Urinary bladder (tissue), 4 donors: ENCODE data around the gene CDC45. TPM values are rescaled to one million over a fixed set of nuclear protein-coding genes. Genes with fewer than 3 reads are reported as not detected.
"Not testable (repeated sequence)": the region's sequence is repeated elsewhere in the genome, so short reads cannot be mapped to it uniquely, and the experiment has no call there.

Experiments
- DNase-seq: peaks from one replicate; pipeline ENCODE4 v3.0.0-alpha.2; 2015; ENCODE audit errors: extremely low spot score
- H3K27ac ChIP-seq: one replicate; pipeline ENCODE4 v1.5.1; 2013; ENCODE audit warnings: low read depth, mild to moderate bottlenecking, moderate library complexity
- H3K36me3 ChIP-seq: one replicate; pipeline ENCODE4 v1.6.1; 2013; ENCODE audit warnings: mild to moderate bottlenecking, moderate library complexity; ENCODE audit not compliant: insufficient read depth
- H3K4me1 ChIP-seq: one replicate; pipeline ENCODE4 v1.6.1; 2013; ENCODE audit warnings: mild to moderate bottlenecking, moderate library complexity; ENCODE audit not compliant: insufficient read depth
- H3K4me3 ChIP-seq: one replicate; pipeline ENCODE4 v1.5.1; 2013; ENCODE audit warnings: low read depth, low read length
- WGBS: extraction: QIAGEN DNeasy Blood & Tissue Kit; methylation state at CpG from one replicate; pipeline ENCODE4 v1.1.7; 2013; 5-methylcytosine and 5-hydroxymethylcytosine counted together
- polyA plus RNA-seq: library from polyadenylated mRNA; stranded (reverse); fragments of 200-250 nt; gene quantifications from one replicate; pipeline ENCODE4 v1.2.3, GENCODE V29; 2013
- total RNA-seq: library from RNA; depleted of rRNA; stranded (reverse); fragments of >200 nt; gene quantifications from one replicate; pipeline ENCODE4 v1.2.3, GENCODE V29; 2014
- donor health status: healthy with polysubstance abuse.
- donor health status: healthy.

CDC45 gene
- total and polyA plus RNA-seq, 2 donors = 0.34 to 4.0 TPM

DNA sequence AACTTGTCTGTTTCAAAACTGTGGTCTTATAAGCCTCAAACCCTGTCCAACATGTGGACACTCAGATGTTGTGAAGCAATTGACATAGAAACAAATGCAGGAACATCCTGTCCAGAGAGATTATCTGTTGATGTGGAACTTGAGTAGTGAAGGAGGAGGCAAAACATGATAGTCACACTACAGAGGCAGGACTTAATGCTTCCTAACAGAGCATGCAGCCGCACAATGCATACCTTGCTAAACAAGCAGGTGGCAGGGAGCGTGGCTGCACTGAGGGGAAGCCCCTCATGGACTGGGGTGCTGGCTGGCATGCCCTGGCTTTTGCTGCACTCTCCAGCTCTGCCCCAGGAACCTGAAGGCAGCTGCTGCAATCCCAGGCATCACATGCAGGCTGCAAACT lies 37.6 kb upstream of the CDC45 start:
- H3K36me3 ChIP-seq = no peaks in the 10 kb centered on the region
- WGBS = 97% methylated on average over 2 of the region's 2 CpGs
- no peak for DNase-seq
- H3K27ac ChIP-seq = no peak overlapping the region
- no peak overlapping the region for H3K4me3 ChIP-seq
- H3K4me1 ChIP-seq = no peaks in the 10 kb centered on the region

DNA sequence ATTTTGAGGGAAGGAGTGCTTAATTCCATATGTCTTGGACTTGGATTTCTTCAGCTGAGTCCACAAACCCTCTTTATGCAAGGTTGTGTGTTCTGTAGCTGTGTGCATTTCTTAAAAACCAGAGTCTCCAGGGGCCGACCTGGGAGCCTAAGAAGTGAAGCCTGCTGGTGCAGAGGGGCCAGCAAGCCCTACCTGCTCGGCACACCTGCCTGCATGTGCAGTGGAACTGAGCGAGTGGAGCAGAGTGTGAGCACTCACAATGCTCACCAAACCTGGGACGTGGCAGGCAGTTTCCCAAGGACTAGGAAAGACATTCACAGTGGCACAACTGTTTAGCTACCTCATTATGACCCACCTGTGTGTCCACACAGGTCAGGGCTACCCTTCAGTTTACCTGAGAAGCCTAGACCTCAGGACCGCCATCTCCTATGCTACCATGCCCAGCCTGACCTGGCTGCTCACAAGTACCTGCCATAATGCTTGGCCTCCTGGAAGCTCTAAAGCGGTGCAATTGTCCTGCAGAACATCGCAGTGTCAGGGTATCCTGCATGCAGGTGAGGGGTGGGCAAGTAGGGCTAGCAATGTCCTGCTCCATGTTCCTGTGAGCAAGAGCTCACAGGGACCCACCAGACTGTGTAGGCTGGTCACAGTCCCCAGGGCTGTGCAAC lies 36.0 kb upstream of the CDC45 start:
- Histone ChIP-seq H3K4me3 (no peak overlapping the region), H3K36me3 (no peaks in the 10 kb centered on the region), H3K4me1 (no peaks in the 10 kb centered on the region), H3K27ac (no peak overlapping the region)
- 88% methylated on average over 7 of the region's 7 CpGs for WGBS
- DNase-seq = no peak

DNA sequence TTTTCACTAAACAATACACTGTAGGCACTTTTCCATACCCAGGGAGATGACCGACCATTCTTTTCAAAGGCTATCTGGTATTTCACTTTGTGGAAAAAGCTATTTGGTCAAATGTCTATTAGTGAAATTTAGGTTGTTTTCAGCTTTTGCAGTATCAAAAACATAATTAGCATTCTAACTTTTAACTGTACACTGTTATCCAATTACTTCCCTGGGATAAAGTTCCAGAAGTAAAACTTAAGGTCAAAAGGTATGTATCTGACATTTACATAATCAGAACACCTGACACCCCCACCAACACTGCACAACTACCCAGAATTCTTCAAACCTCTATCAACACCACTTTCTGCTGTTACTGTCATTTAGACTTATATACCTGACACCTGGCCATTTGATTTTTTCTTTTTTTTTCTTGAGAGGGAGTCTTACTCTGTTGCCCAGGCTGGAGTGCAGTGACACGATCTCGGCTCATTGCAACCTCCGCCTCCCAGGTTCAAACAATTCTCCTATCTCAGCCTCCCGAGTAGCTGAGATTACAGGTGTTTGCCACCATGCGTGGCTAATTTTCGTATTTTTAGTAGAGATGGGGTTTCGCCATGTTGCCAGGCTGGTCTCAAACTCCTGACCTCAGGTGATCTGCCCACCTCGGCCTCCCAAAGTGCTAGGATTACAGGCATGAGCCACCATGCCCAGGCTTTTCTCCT lies 34.3 kb upstream of the CDC45 start:
- H3K36me3 ChIP-seq, H3K4me3 ChIP-seq, H3K27ac ChIP-seq, DNase-seq, H3K4me1 ChIP-seq: not testable (repeated sequence)
- WGBS = 90% methylated on average over 9 of the region's 9 CpGs

DNA sequence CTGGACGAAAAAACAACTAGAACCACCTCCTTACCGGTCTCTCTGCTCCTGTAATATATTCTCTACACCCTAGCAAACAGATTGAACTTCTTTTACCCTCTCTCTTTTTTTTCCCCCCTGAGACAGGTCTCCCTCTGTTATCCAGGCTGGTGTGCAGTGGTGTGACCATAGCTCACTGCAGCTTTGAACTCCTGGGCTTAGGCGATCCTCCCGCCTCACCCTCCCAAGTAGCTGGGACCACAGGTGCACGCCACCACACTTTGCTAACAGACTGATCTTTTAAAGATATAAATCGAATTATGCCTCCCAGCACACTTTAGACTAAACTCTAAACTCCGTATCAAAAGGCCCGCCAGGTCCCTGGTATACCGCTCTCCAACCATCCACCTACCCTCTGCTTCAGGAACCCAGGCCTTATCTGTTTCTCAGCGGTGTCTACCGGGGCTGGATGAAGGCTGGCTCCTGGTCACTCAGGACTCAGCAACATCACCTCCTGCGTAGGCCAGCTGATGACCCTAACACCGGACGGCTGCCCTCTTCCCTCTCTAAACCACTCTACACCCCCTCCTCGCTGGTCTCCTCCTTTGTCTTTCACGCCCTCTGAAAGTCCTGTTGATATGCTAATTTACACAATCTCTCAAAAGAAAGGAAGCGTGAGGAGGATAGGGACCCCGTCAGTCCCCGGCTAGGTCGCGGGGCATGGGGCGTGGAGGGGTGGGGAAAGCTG lies 33.0 kb upstream of the CDC45 start:
- no peaks in the 10 kb centered on the region for H3K36me3 ChIP-seq
- 23% methylated on average over 22 of the region's 22 CpGs for WGBS
- peak overlapping the region; percentile 79 for H3K4me3 ChIP-seq
- H3K4me1 ChIP-seq = no peaks in the 10 kb centered on the region
- DNase-seq = no peak
- H3K27ac ChIP-seq = peak overlapping the region; percentile 89

DNA sequence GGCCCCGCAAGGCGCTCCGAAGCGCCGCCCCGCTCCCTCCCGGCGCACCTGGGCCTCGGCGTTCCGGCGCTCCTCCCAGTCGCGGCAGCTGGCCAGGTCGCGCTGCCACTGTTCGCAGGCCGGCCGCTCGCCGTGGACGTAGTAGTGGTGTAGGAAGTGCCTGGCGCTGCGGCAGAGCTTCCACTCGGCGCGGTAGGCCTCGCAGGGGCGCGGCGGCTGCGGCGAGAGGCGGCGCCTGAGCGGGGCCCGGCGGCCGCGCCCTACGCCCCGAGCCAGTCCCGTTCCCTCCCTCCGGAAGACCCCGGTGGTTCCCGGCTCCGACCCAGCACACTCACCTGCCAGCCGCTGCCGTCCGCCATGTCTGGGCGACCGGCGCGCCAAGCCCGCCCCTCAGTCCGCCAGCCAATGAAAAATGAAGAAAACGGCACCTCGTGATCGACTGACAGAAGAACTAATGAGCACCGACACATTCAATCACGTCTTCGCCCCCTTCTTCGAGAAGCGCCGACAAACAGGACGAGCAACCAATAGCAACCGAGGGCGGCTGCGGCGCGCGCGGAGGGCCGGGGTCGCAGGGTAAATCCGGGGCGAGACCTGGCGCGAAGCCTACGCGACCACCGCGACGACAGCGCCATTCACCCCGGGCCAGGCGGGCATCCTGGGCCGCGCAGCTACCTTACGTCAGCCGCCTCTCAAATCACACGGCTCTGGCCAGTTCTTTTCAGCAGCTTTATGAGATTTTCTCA lies 32.2 kb upstream of the CDC45 start, which contains the start of gene C22orf39:
Gene C22orf39, minus strand, starts transcription at position 382 of the 746 bp plus-strand sequence. Its CDS starts 23 bp downstream, at position 359.
- WGBS = under 1% methylated on average over 92 of the region's 92 CpGs
- Histone ChIP-seq H3K4me1 (no peaks in the 10 kb centered on the region), H3K27ac (peak within 1 kb of the TSS; percentile 89), H3K36me3 (no peaks in the 10 kb centered on the region), H3K4me3 (peak within 1 kb of the TSS; percentile 79)
- peak; percentile 84 for DNase-seq

DNA sequence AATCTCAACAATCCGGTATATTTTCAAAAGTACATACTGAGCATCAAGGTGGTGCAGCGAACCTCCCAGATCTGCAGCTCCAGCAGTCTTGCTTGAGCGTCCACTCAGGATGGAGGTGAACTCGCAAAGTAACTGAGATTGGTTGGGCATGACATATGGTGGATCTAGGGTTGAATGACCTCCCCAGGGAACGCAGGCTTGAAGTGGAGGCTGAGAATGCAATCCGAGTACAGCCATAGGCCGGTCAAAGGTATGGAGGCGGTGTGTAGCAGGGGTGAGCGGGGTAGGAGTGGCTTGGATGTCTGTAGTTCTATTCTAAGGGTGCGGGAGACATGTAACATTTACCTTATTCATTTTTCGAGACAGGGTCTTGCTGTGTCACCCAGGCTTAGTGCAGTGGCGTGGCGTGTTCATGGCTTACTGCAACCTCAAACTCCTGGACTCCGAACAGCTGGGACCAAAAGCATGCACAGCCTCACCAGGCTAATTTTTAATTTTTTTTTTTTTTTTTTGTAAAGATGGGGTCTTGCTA lies 31.6 kb upstream of the CDC45 start:
- WGBS = 13% methylated on average over 14 of the region's 14 CpGs

DNA sequence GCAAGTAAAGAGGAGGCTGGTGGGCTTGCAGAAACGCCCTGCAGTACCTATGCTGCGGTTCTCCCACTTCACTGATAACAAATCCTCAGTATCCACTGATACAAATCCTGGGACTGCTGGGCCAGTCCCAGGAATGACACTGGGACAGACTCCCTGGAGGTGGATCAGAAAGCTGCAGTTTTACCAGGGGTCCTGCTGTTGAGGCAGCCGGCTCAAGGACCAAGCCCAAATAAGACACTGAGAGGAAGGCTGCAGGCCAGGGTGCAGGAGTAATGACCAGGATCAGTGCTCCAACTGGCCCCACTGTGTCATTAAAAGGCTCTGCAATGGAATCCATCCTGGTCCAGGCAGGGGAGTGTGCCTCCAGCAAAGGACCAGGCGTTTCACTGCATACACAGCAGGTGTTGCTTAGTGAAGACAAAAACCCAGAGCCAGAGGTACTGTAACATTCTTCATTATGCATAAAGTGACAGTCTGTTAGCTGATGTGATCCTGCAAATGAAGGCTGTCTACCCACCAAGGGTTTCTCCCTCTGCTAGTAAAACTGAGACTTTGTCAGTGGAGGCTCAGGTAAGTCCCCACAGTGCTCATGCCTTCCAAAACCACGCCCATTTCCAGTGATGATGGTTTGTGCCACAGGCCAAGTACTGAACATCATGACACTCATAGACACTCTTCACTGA lies 30.8 kb upstream of the CDC45 start:
- no peak for DNase-seq
- H3K36me3 ChIP-seq = no peaks in the 10 kb centered on the region
- H3K27ac ChIP-seq = no peak overlapping the region
- no peaks in the 10 kb centered on the region for H3K4me1 ChIP-seq
- H3K4me3 ChIP-seq = no peak overlapping the region
- WGBS = 74% methylated on average over 5 of the region's 5 CpGs

More for the DNA sequence above, 31.6 kb upstream of the CDC45 start:
- peak overlapping the region; percentile 79 for H3K4me3 ChIP-seq
- DNase-seq = peak; percentile 25
- H3K36me3 ChIP-seq = no peaks in the 10 kb centered on the region
- H3K27ac ChIP-seq = peak overlapping the region; percentile 57
- no peaks in the 10 kb centered on the region for H3K4me1 ChIP-seq

DNA sequence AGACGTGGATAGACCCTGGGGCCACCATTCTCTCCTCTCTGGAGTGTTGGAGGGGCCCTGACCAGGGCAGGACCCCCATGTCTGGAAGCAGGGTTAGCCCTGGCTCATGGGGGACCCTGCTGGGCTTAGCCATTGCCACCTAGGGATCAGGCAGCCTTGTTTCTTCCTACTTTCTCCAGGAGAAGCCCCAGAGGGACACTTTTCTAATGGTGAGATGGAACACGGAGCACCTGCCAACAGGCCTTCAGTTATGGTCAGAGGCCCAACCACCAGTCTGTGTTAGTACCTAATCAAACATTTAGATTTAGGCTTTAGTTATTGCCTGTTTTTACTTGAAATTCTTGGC lies 30.3 kb upstream of the CDC45 start:
- Histone ChIP-seq H3K27ac (no peak overlapping the region), H3K4me1 (no peaks in the 10 kb centered on the region), H3K36me3 (no peaks in the 10 kb centered on the region), H3K4me3 (no peak overlapping the region)
- no peak for DNase-seq
- 83% methylated on average over 2 of the region's 2 CpGs for WGBS

DNA sequence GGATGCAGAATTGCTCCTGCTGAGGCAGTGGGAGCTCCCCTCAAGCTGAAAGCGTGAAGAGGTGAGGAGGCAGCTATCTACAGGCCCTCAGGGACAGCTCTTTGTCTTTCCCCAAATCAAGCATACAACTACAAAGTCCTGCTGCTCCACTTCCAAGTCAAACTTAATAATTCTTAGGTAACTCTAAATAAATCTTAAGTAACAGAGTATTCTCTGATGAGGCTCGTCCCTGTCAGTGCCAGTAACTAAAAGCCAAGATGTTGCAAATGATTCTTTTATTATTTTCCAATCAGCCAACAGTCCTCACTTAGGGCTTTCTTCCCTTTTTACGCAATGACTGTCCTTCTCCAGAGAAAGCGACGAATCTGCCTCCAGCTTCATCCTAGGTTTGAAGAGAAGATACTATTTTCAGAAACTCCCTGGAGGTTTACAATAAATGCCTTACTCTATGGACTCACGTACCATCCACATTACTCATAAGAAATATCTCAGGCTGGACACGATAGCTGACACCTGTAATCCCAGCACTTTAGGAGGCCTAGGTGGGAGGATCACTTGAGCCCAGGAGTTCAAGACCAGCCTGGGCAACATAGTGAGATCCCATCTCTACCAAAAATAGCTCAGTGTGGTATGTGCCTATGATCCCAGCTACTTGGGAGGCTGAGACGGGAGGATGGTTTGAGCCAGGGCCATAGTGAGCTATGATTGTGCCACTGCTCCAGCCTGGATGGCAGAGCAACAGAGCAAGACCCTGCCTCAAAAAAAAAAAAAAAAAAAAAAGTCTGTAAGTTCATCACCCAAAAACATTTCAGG lies 29.2 kb upstream of the CDC45 start:
- H3K4me1 ChIP-seq = no peaks in the 10 kb centered on the region
- 88% methylated on average over 8 of the region's 8 CpGs for WGBS
- H3K4me3 ChIP-seq = no peak overlapping the region
- H3K27ac ChIP-seq = no peak overlapping the region
- no peaks in the 10 kb centered on the region for H3K36me3 ChIP-seq
- DNase-seq = no peak

DNA sequence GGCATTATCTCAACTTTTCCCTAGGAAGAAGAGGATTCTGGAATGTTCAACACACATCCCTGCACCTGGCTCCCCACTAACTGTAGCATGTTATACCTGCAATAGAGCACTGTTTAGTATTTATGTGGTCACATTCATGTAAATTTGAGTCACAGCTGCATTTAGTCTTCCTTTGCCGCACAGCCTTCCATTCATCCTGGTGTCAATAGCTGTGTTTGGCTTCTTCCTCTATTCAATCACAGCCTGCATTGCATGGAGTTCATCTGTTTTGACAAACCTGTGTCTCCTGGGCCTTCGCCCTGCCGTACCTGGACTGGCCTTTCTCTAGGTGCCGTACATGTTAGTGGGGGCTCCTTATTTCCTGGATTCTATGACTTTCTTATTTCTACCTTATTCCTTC lies 28.1 kb upstream of the CDC45 start:
- DNase-seq = no peak
- Histone ChIP-seq H3K4me1 (no peaks in the 10 kb centered on the region), H3K4me3 (no peak overlapping the region), H3K36me3 (peaks cover 1% of the 10 kb centered on the region), H3K27ac (no peak overlapping the region)
- 98% methylated on average over 4 of the region's 4 CpGs for WGBS

DNA sequence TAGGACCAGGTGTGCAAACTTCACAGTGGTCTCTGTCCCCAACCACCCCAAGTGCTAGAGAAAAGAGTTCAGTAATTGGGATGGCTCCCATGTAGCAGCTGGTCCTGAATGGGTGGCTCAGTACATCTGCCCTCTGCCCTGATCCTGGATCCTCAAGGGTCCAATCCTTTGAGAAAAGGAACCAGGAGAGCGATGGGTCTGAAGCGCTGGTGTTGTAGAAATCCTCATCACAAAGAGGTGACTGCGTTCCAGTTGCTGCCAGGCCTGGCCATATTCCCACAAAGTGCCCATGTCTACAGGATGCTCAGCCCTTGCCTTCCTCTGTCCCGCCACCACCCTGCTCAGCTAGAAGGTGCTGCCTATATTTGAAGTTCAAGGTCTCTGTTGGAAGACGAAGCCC lies 26.0 kb upstream of the CDC45 start:
- H3K36me3 ChIP-seq = peaks cover 3% of the 10 kb centered on the region
- H3K27ac ChIP-seq = no peak overlapping the region
- DNase-seq = no peak
- H3K4me3 ChIP-seq = no peak overlapping the region
- 97% methylated on average over 5 of the region's 5 CpGs for WGBS
- H3K4me1 ChIP-seq = no peaks in the 10 kb centered on the region

DNA sequence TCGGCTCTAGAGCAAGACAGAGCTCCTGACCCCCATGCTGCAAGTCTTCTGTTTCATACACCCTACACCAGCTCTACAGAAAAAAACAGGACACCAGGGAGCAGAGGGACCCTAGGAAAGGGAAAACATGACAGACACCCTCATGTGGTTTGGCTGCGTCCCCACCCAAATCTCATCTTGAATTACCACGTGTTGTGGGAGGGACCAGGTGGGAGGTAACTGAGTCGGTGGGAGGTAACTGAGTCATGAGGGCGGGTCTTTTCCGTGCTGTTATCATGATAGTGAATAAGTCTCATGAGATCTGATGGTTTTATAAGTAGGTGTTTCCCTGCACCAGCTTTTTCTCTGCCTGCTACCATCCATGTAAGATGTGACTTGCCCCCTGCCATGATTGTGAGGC lies 25.6 kb upstream of the CDC45 start:
- Histone ChIP-seq H3K4me3 (no peak overlapping the region), H3K4me1 (no peaks in the 10 kb centered on the region), H3K36me3 (peaks cover 3% of the 10 kb centered on the region), H3K27ac (no peak overlapping the region)
- WGBS = 79% methylated on average over 6 of the region's 6 CpGs
- DNase-seq = no peak
